K562 (cell line): Measurements from ENCODE around the gene DLGAP1. TPM values are rescaled to one million over a fixed set of nuclear protein-coding genes. Genes with fewer than 3 reads are reported as not detected.
A peak's percentile ranks its signal among the peaks of the same experiment; 100 is the strongest.

Source experiments
- BCOR ChIP-seq: fragments of 450-650 bp; IDR thresholded peaks from 2 replicates; pipeline ENCODE4 v1.6.1; 2016
- GABPA ChIP-seq: fragments of 200-800 bp; sonication (Bioruptor generic); conservative IDR thresholded peaks from 2 replicates; pipeline ENCODE4 v1.6.1; 2016; ENCODE audit warnings: low read depth, missing genetic modification characterization, missing compliant biosample characterization
- HOMEZ ChIP-seq: fragments of 250-450 bp; sonication (Bioruptor Pico); IDR thresholded peaks from 2 replicates; pipeline ENCODE4 v1.4.0; 2020; ENCODE audit warnings: mild to moderate bottlenecking, moderate library complexity
- POLR3G ChIP-seq: IDR thresholded peaks from 2 replicates; pipeline ENCODE4 v1.6.1; 2011; ENCODE audit not compliant: insufficient read length, insufficient replicate concordance; ENCODE audit errors: extremely low read depth
- PRMT5 ChIP-seq: sonication (generic); formaldehyde crosslinking; IDR thresholded peaks from 2 replicates; pipeline ENCODE4 v1.5.0; 2020; ENCODE audit warnings: missing genetic modification reagents
- PTBP1 ChIP-seq: fragments of 200-400 bp; formaldehyde crosslinking; IDR thresholded peaks from 2 replicates; pipeline ENCODE4 v1.6.1; 2017; ENCODE audit warnings: low read depth, low read length
- SAFB ChIP-seq: fragments of 200-400 bp; formaldehyde crosslinking; IDR thresholded peaks from 2 replicates; pipeline ENCODE4 v1.6.1; 2017; ENCODE audit warnings: low read depth, low read length, borderline replicate concordance
- TSHZ1 ChIP-seq: fragments of 250-450 bp; sonication (Bioruptor Pico); IDR thresholded peaks from 2 replicates; pipeline ENCODE4 v1.4.0; 2020; ENCODE audit warnings: mild to moderate bottlenecking, moderate library complexity
- U2AF2 ChIP-seq: fragments of 200-400 bp; formaldehyde crosslinking; optimal IDR thresholded peaks from 2 replicates; pipeline ENCODE3; 2017; ENCODE audit warnings: low read depth, mild to moderate bottlenecking, low read length
- ZNF354B ChIP-seq: fragments of 250-450 bp; sonication (Bioruptor Pico); IDR thresholded peaks from 2 replicates; pipeline ENCODE4 v1.4.0; 2020
- ZNF407 ChIP-seq: fragments of 450-650 bp; IDR thresholded peaks from 2 replicates; pipeline ENCODE4 v1.6.1; 2016; ENCODE audit warnings: low read depth
- polyA plus RNA-seq, 8 experiments: library from polyadenylated mRNA; depleted of rRNA in 4 of 8; stranded (reverse) in 5 of 8; unstranded in 3 of 8; fragments of >200 nt; fragmentation: Nextera tagmentation in 2 of 8; fragmentation: Illumina TruSeq in 1 of 8; extraction: Ambion mirVana in 2 of 8; extraction: Trizol in 1 of 8; gene quantifications; 2 replicates each; pipeline versions ENCODE4 v1.2.1 to v1.2.3, GENCODE V29; 2011 to 2014; ENCODE audit warnings: inconsistent platforms in 1 of 8, missing spikeins in 1 of 8
- total RNA-seq, 7 experiments: library from RNA; depleted of rRNA in 6 of 7; stranded (reverse); fragments of >200 nt in 6 of 7; fragmentation: Illumina TruSeq in 2 of 7; extraction: Trizol in 2 of 7; gene quantifications; 2 replicates each; pipeline versions ENCODE4 v1.2.1 to v1.2.3, GENCODE V29; 2011 to 2021; ENCODE audit warnings: low replicate concordance in 1 of 7

DLGAP1 gene
- total and polyA plus RNA-seq, 9 of the 15 experiments (the other 6 are each of a cell fraction or from before 2014, with no cell fraction given) = 0.04 to 0.22 (median 0.08) TPM

- no peak for TF ChIP-seq TSHZ1
- TF ChIP-seq U2AF2 = no peak
- TF ChIP-seq POLR3G = no peak
- TF ChIP-seq HOMEZ = no peak
- TF ChIP-seq SAFB = no peak
- TF ChIP-seq PRMT5 (CRISPR knock-in tag) = no peak
- no peak for TF ChIP-seq ZNF407
- TF ChIP-seq PTBP1 = no peak
- peak; percentile 57; the same call in 1 of the 2 replicates for TF ChIP-seq BCOR
- no peak for TF ChIP-seq ZNF354B (CRISPR knock-in tag)
- no peak; the same call in 1 of the 2 replicates for TF ChIP-seq GABPA
These were observed 870.1 kb downstream of the DLGAP1 start (continued) for GRCh38 chr18:3584897-3585460.
